Muscle of back (tissue), 13 donors: ENCODE results near the gene SLC9B2. TPM values are rescaled to one million over a fixed set of nuclear protein-coding genes. Genes with fewer than 3 reads are reported as not detected.
A peak's percentile ranks its signal among the peaks of the same experiment; 100 is the strongest.

Experiments
- DNase-seq, 3 donors: peaks; one replicate each; pipeline versions ENCODE4 v3.0.0 to v3.0.0-alpha.2; 2013
- long read RNA-seq, 9 donors: transcript quantifications; one replicate each; lab custom pipeline, GENCODE V29; 2026
- polyA plus RNA-seq, 10 donors: library from polyadenylated mRNA; unstranded; fragments of 120-200 nt; gene quantifications; one replicate each; pipeline ENCODE4 v1.2.1, GENCODE V29; 2013; ENCODE audit not compliant: insufficient read length in 10 of 10

The SLC9B2 gene
- 10 to 100 TPM in 7 of 10 donors, 1 to 10 TPM in 3; 8.6 to 14.3 (median 11.2) TPM for polyA plus RNA-seq
- long read RNA-seq, donor 1 = 0 reads
- long read RNA-seq, donor 2 = 0 reads
- long read RNA-seq, donor 3 = 0 reads
- long read RNA-seq, donor 4, partial matches to known transcripts = 0 of 1 reads
- long read RNA-seq, donor 4, other reads (novel, unspliced or antisense) = 0 of 1 reads
- long read RNA-seq, donor 5, partial matches to known transcripts = 0 of 1 reads
- long read RNA-seq, donor 5, other reads (novel, unspliced or antisense) = 0 of 1 reads
- long read RNA-seq, donor 6, partial matches to known transcripts = 0 of 1 reads
- long read RNA-seq, donor 6, other reads (novel, unspliced or antisense) = 0 of 1 reads
- long read RNA-seq, donor 7, partial matches to known transcripts = 0 of 1 reads
- long read RNA-seq, donor 7, other reads (novel, unspliced or antisense) = 0 of 1 reads
- long read RNA-seq, donor 8 = 0 reads
- long read RNA-seq, donor 9 = 0 reads

- peak in 1 of 3 donors; percentile 2 for DNase-seq
Observed at GRCh38 chr4:103076747-103077347, at the start of gene SLC9B2. Gene SLC9B2, minus strand, starts transcription at chr4:103076761. Its CDS starts 9,211 bp downstream, at chr4:103067550.

GRCh38 chr4:103126126-103126525 lies 49.6 kb upstream of the SLC9B2 start:
- DNase-seq = peak in 1 of 3 donors; percentile 5

GRCh38 chr4:103123114-103123513 lies 46.6 kb upstream of the SLC9B2 start:
- DNase-seq = no peak

- no peak for DNase-seq
Observed at GRCh38 chr4:103118166-103118565, 41.6 kb upstream of the SLC9B2 start.

GRCh38 chr4:103111598-103111997 lies 35.0 kb upstream of the SLC9B2 start:
- no peak for DNase-seq

GRCh38 chr4:103108542-103108941 lies 32.0 kb upstream of the SLC9B2 start:
- no peak for DNase-seq

- DNase-seq = no peak
Observed at GRCh38 chr4:103105558-103106356, 29.2 kb upstream of the SLC9B2 start.

- DNase-seq = no peak
Observed at GRCh38 chr4:103104886-103105285, 28.3 kb upstream of the SLC9B2 start.

GRCh38 chr4:103100691-103101090 lies 24.1 kb upstream of the SLC9B2 start:
- no peak for DNase-seq

GRCh38 chr4:103099691-103100392 lies 23.3 kb upstream of the SLC9B2 start, which contains the start of gene BDH2:
Gene BDH2, minus strand, starts transcription at chr4:103099834. Its CDS starts 3,580 bp downstream, at chr4:103096254.
- peak; percentile 91 to 95 (median 94) for DNase-seq

- peak in 2 of 3 donors; percentile 22 to 61 for DNase-seq
Observed at GRCh38 chr4:103098756-103099440, 22.3 kb upstream of the SLC9B2 start.

GRCh38 chr4:103098341-103098740 lies 21.8 kb upstream of the SLC9B2 start:
- DNase-seq = peak in 2 of 3 donors; percentile 3 to 42

- DNase-seq = no peak
Observed at GRCh38 chr4:103097112-103097511, 20.6 kb upstream of the SLC9B2 start.

- no peak for DNase-seq
Observed at GRCh38 chr4:103095080-103095479, 18.5 kb upstream of the SLC9B2 start.

GRCh38 chr4:103092245-103092644 lies 15.7 kb upstream of the SLC9B2 start:
- DNase-seq = no peak

- DNase-seq = peak in 2 of 3 donors; percentile 27 to 33
Observed at GRCh38 chr4:103091601-103092223, 15.2 kb upstream of the SLC9B2 start.

- no peak for DNase-seq
Observed at GRCh38 chr4:103089481-103089880, 12.9 kb upstream of the SLC9B2 start.

- no peak for DNase-seq
Observed at GRCh38 chr4:103086551-103086950, 10.0 kb upstream of the SLC9B2 start.

- no peak for DNase-seq
Observed at GRCh38 chr4:103085555-103086196, 9.1 kb upstream of the SLC9B2 start.

- DNase-seq = no peak
Observed at GRCh38 chr4:103079621-103080020, 3.1 kb upstream of the SLC9B2 start.
